GM20431 (cell line): ENCODE measurements around the gene TMED5.

Experiments
- in situ Hi-C: fragments of 300-500 bp; cut with MseI, MboI; formaldehyde crosslinking; loops from one replicate; pipeline ENCODE4 v1.15.0; 2020; ENCODE audit warnings: low sequenced_read_pairs; ENCODE audit not compliant: unreplicated experiment

TMED5 gene

DNA sequence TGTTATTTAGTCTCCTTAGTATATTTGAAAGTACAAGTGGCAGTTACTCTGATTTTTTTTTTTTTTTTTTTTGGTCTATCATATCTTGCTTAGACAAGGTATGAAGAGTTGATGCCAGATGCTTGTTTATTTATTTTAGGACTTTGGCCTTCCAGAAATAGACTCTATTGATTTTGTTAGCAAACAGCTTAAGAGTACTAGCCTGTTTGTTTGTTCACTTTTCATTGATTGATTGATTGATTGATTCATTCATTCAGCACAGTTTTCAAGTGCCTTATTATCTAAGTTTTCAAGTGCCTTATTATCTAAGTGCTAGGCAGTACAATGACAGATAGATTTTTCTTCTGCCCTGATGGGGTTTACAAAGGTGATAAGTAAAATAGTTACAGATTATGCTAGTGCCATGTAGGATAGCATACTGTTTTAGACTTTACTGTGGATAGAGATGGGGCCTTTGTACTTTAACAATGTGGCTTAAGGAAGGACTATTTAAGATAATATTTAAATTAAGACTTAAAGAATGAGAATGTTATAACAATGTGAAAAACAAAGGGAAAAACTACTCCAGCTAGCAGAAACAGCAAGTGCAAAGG is 50.6 kb downstream of the TMED5 start:
- in situ Hi-C loops = no loop called here

DNA sequence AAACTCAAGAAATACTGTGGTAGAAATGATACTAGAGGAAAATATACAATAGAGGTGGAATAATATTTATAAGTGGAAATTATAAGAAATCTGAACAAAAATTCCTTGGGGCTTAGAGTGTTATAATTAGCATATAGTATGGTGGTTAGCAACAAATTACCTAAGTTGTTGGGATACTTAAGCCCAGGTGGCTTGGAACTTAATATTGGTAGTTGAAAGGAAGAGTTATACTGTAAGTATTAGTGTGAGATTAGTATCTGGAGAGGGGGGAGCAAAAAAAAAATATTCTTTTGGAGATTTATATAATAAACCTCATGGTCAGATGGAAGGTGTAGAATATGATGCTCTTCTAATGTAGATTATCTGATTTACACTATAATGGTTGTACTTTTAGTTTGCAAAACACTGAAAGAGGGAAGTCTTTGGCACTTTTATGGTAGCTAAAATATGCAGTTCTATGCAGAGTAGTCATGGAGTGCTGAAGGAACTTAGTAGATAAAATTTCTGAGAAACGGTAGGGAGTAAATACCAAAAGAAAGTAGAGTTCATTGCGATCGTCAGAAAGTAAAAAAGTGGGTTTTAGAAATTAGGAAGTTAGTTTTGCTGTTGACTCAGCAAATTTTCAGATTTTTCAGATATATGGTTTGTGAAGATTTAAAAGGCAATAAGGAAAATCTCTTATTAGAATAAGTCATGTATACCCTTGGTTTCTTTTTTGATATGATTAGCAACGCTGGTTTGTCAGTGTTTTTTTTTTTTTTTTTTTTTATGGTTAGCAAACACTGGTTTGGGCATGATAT is 55.5 kb downstream of the TMED5 start:
- in situ Hi-C loops = no loop called here

DNA sequence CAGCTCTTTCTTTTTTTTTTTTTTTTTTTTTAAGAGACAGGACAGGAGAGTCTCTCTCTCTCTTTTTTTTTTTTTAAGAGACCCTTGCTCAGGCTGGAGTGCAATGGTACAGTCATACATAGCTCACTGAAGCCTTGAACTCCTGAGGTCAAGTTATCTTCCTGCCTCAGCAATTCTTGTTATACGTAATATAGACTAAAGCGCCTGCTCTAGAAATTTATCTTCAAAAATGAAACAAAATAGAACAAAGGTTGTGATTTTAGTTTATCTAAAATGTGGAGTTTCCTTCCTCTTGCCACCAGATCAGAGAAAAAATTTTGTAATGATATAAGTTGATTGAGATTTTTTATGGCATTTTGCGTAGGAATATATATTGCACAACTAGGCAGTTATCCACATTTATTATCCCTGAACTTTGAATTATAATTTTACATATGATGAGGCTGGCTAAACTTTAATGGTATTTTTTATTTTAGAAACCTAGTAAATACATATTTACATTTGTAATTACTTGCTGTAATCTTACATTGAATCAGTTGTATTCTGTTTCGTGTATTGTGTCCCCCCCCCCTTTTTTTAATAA is 56.9 kb downstream of the TMED5 start:
- in situ Hi-C loops = no loop called here

DNA sequence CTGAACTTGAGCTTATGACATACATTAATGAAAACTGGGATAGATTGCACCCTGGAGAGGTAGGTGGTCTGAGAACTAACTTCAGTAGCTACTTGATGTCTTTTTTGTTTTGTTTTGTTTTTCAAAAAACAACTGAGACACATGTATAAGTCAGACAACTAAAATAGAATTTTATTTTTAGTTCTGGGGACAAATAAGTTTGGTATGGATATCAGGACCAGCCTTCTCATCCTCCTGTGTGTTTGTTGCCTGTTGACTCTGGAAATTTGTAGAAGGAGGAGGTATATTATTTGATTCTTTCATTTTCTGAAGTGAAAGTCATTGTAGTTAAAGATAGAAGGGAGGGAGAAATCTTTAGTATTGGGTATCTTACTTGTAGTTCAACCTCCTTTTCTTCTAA is 59.6 kb downstream of the TMED5 start:
- in situ Hi-C loops = no loop called here

DNA sequence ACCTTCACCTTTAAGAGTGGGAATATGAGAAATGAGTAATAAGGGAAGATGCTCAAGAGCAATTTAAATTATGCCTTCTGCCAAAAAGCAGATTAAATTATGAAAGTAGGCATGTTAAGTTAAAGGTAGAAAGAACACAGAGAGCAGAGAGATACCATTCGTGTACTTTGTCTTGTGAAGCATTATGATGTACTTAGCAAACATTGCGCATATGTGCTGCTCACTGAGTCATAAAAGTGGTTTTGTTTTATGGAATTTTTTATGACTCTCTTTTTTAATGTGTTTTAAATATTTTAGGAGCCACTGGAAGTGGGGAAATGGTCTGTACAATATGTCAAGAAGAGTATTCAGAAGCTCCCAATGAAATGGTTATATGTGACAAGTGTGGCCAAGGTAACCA is 65.8 kb downstream of the TMED5 start:
- in situ Hi-C loops = no loop called here

DNA sequence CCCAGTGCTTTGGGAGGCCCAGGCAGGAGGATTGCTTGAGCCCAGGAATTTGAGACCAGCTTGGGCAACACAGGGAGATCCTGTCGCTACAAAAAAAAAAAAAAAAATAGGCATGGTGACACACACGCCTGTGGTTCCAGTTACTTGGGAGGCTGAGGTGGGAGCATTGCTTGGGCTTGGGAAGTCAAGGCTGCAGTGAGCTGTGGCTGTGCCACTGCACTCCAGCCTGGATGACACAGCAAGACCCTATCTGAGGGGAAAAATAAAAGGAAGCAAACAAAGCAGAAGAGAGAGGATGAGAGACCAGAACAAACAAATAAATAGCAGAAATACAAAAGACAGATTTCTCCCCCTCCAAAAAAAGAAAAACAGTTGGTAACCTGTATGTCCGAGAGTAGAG is 67.1 kb downstream of the TMED5 start:
- in situ Hi-C loops = no loop called here

DNA sequence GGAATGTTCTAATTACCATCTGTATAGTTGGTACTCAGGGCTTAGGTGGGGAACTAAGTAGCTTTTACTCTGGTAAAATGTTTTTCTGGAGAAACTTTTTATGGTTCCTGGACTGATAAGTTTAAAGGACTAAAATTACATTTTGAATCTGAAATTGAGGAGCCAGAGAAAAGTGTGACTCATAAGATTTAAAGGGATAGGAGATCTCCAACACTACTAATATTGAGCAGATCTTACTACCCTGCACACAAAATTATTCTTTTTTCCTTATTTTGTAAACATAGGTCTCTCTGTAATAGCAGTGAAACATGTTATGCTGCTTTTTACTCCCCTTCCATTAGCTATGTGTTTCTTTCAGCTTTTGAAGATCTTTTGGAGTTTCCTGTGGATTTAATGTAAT is 68.7 kb downstream of the TMED5 start:
- in situ Hi-C loops = no loop called here

DNA sequence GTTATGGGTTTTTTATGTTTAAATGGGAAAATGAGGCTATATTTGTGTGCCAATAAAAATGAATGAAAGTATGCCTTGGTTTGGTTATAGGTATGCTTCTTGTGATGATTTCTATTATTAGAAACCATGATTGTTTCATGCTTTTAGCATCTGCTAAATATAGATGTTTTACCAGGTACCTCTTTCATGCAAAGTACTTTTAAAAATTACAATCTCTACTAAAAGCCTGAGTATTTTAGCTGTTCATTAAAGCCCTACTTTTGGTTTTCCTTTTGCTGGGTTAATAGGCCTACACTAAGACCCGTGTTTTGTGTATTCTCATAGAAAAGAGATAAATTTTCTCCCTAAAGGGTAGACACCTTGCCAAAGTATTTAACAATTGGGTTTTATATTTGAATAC is 69.1 kb downstream of the TMED5 start:
- in situ Hi-C loops = no loop called here

DNA sequence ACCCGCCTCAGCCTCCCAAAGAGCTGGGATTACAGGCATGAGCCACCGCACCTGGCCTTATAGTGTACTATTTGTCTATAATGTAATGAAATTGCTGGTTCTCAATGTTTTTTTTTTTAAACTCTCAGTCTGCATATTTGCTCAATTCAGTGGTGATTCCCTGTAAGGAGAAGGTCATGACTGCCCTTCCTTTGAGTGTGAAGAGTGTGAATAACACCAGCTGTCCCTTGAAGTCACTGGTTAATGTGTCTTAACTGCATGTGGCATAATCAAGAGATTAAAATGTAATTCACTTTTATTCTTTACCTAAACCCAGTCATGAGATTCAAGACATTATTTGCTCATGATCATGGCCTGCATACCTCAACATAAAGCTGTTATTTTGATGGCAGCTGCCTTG is 70.6 kb downstream of the TMED5 start:
- in situ Hi-C loops = no loop called here

DNA sequence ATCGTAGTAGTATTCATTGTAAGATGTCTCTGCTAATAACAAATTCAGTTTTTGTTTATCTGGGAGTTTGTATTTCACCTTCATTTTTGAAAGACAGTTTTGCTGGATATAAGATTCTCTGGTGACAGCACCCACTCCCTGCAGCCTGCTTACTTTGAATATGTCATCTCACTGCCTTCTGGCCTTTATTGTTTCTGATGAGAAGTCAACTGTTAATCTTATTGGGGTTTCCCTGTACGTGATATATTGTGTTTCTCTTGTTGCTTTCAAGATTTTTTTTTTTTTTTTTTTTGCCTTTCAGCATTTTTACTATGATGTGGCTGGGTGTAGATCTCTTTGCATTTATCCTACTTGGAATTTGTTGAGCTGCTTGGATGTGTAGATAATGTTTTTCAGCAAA is 71.9 kb downstream of the TMED5 start:
- in situ Hi-C loops = no loop called here

DNA sequence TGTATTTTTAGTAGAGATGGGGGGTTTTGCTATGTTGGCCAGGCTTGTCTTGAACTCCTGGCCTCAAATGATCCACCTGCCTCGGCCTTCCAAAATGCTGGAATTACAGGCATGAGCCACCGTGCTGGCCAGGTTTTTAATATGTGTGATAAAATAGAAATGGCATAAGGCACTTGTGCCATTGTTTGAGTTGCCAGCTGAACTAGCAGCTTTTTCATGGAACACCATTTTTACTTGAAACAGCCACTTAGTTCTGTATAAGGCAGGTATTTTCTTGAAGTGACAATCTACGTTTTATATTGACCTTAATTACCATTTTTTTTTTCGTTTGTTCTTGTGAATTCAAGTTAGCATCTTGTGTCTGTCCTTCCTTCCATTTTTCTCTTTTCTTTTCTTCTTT is 72.8 kb downstream of the TMED5 start:
- in situ Hi-C loops = no loop called here

DNA sequence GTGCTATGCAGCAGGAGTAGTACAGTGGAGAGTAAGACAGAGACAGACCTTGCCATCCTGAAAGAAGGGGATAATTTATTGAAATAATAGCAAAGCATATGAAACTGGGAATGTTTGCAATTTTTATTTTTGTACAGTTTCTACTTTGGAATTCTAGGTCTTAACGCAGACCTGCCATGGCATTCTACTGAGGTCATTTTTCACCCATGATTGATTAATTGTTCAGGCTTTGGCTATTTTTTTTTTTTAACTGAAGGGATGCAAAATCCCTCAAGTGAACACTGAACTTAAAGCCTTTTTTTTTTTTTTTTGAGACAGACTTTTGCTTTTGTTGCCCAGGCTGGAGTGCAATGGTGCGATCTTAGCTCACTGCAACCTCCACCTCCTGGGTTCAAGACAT is 74.0 kb downstream of the TMED5 start:
- in situ Hi-C loops = no loop called here

DNA sequence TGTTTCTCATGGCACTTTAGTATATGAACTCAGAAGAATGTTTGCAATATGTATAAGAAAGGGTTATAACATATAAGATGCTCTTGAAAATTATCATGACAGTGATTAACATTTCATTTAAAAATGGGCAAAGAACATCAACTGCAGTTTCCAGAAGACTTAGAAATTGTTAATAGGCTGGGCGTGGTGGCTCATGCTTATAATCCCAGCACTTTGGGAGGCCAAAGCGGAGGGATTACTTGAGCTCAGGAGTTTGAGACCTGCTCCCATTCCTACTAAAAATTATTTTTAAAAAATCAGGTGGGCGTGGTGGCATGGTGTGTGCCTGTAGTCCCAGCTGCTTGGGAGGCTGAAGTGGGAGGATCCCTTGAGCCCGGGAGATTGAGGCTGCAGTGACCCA is 78.1 kb downstream of the TMED5 start:
- in situ Hi-C loops = no loop called here
